Measurements from ENCODE around the gene ZSCAN10.
"Not testable (repeated sequence)": the region's sequence is repeated elsewhere in the genome, so short reads cannot be mapped to it uniquely, and the experiment has no call there.

Gene ZSCAN10

DNA sequence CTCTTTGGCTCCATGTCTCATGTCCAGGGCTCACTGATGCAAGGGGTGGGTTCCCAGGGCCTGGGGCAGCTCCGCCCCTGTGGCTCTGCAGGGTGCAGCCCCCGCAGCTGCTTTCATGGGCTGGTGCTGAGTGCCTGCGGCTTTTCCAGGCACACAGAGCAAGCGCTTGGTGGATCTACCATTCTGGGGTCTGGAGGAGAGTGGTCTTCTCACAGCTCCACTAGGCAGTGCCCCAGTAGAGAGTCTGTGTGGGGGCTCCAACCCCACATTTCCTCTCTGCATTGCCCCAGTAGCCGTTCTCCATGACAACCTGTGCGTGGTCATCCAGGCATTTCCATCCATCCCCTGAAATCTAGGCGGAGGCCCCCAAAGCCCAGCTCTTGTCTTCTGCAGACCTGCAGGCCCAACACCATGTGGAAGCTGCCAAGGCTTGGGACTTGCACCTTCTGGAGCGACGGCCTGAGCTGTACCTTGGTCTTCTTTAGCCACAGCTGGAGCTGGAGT is 28.4 kb downstream of the ZSCAN10 start:
- in situ Hi-C loops (cut with HindIII; ENCODE audit: low pct_unique_long_range_greater_than_20kb, low sequenced_read_pairs): no loop called here
- TF ChIP-seq JUND (IDR thresholded peaks at IDR 0.05; ENCODE audit: low read depth): no peak
- DNase-seq (ENCODE audit: low read depth in 1 of 2, low spot score in 1 of 2): no peak

DNA sequence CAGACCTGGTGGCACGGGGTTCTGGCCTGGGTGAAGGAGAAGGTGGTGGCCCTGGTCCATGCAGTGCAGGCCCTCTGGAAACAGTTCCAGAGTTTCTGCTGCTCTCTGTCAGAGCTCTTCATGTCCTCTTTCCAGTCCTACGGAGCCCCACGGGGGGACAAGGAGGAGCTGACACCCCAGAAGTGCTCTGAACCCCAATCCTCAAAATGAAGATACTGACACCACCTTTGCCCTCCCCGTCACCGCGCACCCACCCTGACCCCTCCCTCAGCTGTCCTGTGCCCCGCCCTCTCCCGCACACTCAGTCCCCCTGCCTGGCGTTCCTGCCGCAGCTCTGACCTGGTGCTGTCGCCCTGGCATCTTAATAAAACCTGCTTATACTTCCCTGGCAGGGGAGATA is 29.9 kb downstream of the ZSCAN10 start:
- DNase-seq (ENCODE audit: low read depth in 1 of 2, low spot score in 1 of 2); in situ Hi-C loops (cut with HindIII; ENCODE audit: low pct_unique_long_range_greater_than_20kb, low sequenced_read_pairs): not testable (repeated sequence)

DNA sequence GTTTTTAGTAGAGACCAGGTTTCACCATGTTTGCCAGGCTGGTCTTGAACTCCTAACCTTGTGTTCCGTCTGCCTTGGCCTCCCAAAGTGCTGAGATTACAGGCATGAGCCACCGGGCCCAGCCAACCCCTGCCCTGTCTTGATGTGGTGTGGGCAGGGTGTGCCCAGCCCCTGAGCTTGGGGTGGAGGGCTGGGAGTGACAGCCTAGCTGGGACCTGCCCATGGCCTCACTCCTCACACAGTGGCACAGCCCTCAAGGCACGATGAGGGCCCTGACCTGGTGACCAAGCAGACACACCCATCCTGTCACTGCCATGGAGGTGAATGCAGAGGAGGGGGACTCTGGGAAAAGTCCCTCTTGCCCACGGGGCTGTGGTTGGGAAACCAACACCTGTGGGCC is 30.6 kb downstream of the ZSCAN10 start:
- no peak for TF ChIP-seq JUND (IDR thresholded peaks at IDR 0.05; ENCODE audit: low read depth)
- in situ Hi-C loops (cut with HindIII; ENCODE audit: low pct_unique_long_range_greater_than_20kb, low sequenced_read_pairs): no loop called here

DNA sequence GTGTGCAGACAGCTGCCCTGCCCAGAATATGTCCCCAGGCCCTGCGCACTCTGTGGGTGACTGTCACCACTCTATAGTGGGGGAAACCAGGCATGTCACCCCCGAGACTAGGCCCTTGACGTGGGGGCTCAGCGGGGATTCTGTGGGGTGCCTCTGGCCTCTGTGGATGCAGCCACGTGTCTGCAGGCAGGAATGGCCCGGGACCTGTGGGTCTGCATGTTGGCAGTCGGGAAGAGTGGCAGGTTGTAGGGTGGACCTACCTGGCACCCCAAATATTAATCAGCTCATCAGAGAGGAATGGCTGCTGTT is 32.7 kb downstream of the ZSCAN10 start:
- DNase-seq (ENCODE audit: low read depth in 1 of 2, low spot score in 1 of 2): no peak
- TF ChIP-seq JUND (IDR thresholded peaks at IDR 0.05; ENCODE audit: low read depth): no peak
- in situ Hi-C loops (cut with HindIII; ENCODE audit: low pct_unique_long_range_greater_than_20kb, low sequenced_read_pairs): no loop called here

More for the DNA sequence above, 30.6 kb downstream of the ZSCAN10 start:
- no peak for DNase-seq (ENCODE audit: low read depth in 1 of 2, low spot score in 1 of 2)

DNA sequence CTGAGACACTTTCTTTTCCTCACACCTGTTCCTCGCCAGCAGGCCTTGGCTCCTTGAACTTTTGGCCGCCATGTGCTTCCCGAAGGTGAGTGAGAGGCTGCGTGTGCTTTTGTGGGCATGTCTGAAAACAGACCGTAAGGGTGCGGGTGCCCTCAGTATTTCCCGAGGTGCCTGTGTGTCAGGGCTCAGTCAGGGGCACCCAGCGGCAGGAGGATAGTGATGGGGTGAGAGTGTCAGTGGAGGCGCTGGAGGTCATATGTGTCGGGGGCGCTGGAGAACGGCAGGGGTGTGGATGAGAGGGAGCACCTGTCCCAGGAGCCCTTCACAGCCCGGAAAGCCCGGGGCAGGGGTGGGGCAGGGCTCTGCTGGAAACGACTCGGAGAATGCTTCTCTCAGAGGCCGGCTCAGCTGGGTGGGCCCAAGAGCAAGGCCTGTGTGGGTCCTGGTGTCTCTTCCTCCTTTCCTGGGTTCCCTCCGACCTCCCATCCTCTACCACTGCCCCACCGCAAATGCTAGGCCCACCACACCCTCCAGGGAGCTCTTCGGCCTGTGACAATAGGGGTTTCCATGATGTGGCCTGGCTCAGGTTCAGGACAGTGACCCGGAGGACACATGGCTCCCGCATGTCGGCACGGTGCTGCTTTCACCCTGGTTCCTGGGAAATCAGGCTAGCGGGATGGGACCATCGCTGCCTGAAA is 33.2 kb downstream of the ZSCAN10 start:
- no peak for TF ChIP-seq JUND (IDR thresholded peaks at IDR 0.05; ENCODE audit: low read depth)

DNA sequence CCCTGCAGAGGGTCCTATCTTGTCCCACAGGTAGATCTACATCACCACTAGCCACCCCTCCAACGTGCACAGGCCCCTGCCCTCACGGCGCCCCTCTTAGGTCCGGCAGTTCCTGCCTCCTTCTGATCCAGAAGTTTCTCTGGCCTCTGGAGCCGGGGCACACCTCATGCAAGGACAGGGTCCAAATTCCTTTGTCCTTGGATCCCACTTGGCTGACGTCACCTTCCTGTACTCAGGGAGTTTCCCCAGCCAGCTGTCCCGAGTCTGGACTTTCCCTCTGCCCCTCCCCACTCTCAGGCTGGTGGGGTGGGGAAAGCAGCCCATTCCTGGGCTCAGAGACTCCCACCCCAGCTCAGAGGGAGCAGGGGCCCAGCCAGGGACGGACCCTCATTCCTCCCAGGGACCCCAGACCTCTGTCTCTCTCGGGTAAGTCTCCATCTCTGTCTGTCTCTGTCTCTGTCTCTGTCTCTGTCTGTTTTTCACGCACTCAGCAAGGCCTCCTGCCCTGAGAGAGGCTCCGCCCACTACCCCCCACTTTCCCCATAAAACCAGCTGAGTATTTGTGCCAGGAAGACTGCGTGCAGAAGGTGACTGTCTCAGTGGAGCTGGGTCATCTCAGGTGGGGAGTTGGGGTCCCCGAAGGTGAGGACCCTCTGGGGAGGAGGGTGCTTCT is 33.9 kb downstream of the ZSCAN10 start, which contains the start of gene IL32:
Gene IL32, plus strand, starts transcription at position 572 of the 673 bp plus-strand sequence. CDS start 172 bp downstream, outside the sequence.
- TF ChIP-seq JUND (IDR thresholded peaks at IDR 0.05; ENCODE audit: low read depth): no peak
- in situ Hi-C loops (cut with HindIII; ENCODE audit: low pct_unique_long_range_greater_than_20kb, low sequenced_read_pairs): no loop called here
- DNase-seq (ENCODE audit: low read depth in 1 of 2, low spot score in 1 of 2): no peak

More for the DNA sequence above, 33.2 kb downstream of the ZSCAN10 start:
- in situ Hi-C loops (cut with HindIII; ENCODE audit: low pct_unique_long_range_greater_than_20kb, low sequenced_read_pairs): no loop called here
- DNase-seq (ENCODE audit: low read depth in 1 of 2, low spot score in 1 of 2): no peak

DNA sequence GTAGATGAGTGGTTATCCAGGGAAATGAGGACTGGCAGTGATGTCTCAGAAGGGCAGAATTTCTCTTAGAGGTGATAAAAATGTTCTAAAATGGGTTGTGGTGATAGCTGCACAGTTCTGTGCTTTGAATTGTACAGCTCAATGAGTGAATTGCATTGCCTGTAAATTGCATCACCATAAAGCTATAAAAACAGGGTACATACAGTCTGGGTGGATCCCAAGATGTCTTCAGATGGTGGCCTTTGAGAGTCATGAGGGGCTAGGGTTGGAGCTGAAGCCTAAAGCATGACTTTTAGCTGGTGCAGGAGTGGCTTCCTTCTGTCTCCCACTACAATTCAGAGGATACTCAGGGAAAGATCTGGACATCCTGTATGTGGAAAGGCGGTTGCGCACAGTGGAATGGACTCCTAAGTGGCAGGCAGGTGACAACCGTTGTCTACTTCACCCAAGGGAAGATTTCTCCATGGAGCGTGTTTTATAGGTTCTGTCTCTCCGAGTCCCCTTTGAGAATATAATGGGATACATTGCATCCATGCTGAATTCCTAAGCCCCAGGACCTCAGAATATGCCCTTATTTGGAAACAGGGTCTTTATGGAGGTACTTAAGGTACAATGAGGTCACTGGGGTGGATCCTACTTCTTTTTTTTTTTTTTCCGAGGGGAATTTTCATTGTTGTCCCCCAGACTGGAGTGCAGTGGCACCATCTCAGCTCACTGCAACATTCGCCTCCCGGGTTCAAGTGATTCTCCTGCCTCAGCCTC is 35.3 kb downstream of the ZSCAN10 start:
- no peak for TF ChIP-seq JUND (IDR thresholded peaks at IDR 0.05; ENCODE audit: low read depth)
- in situ Hi-C loops (cut with HindIII; ENCODE audit: low pct_unique_long_range_greater_than_20kb, low sequenced_read_pairs): no loop called here
- no peak for DNase-seq (ENCODE audit: low read depth in 1 of 2, low spot score in 1 of 2)

DNA sequence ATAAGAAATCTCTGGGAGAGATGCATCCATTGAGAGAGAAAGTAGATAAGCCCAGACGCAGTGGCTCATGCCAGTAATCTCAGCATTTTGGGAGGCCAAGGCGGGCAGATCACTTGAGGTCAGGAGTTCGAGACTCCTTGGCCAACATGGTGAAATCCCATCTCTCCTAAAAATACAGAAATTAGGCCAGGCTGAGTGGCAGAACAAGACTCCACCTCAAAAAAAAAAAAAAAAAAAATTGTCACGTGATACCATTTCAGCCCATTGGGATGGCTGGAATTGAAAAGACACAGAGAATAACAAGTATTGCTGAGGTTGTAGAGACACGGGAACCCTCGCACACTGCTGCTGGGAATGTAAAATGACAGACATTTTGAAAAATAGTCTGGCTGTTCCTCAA is 36.5 kb downstream of the ZSCAN10 start:
- DNase-seq (ENCODE audit: low read depth in 1 of 2, low spot score in 1 of 2): no peak
- in situ Hi-C loops (cut with HindIII; ENCODE audit: low pct_unique_long_range_greater_than_20kb, low sequenced_read_pairs): no loop called here
- TF ChIP-seq JUND (IDR thresholded peaks at IDR 0.05; ENCODE audit: low read depth): no peak

DNA sequence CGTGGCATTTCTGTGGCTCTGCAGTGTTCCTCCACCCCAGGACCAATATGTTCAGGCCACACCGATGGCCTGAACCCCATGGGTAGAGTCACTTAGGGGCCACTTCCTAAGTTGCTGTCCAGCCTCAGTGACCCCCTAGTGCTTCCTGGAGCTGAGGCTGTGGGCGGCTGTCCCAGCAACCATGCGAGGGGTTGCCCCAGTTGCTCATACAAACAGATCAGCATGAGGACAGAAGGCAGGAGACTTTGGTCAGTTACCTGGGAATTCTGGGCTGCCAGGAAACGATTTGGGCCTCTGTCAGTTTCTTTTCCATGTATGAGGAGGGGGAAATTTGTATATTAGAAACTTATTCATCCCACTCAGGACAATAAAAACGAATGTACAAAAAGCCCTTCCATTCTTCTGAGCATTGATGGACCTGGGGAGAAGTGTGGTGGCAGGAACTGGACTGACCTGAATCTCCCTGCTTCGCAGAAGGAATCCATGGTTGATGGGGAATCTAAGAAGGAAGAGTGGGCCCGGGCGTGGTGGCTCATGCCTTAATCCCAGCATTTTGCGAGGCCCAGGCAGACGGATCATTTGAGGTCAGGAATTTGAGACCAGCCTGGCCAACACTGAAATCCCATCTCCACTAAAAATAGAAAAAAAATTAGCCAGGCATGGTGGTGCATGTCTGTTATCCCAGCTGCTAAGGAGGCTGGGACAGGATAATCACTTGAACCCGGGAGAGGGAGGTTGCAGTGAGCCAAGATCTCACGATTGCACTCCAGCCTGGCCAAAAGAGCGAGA is 38.6 kb downstream of the ZSCAN10 start:
- in situ Hi-C loops (cut with HindIII; ENCODE audit: low pct_unique_long_range_greater_than_20kb, low sequenced_read_pairs): no loop called here
- DNase-seq (ENCODE audit: low read depth in 1 of 2, low spot score in 1 of 2): no peak
- TF ChIP-seq JUND (IDR thresholded peaks at IDR 0.05; ENCODE audit: low read depth): no peak

DNA sequence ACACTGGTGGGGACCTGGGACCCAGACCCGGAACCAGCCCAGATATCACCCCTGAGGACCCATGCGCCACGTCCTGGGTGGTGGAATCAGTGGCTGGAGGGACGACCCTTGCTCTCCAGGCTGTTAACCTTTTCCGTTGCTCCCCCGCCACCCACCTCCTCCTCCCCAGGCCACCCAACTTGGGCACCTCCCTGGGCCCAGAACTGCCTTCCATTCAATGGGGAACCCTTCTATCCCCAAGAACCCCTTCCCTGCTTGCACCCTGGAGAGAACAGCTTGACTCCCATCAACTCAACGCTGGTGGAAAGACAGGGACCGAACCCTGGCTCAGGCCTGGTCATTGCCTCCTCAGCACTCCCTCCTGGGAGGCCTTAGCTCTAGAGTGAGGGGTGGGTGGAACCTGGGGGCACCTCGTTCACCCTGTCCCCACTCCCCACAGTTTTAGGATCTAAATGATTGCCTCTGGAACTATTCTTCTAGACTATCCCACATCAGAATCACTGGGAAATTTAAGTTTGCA is 39.3 kb downstream of the ZSCAN10 start:
- no peak for TF ChIP-seq JUND (IDR thresholded peaks at IDR 0.05; ENCODE audit: low read depth)
- DNase-seq (ENCODE audit: low read depth in 1 of 2, low spot score in 1 of 2): no peak
- in situ Hi-C loops (cut with HindIII; ENCODE audit: low pct_unique_long_range_greater_than_20kb, low sequenced_read_pairs): no loop called here

DNA sequence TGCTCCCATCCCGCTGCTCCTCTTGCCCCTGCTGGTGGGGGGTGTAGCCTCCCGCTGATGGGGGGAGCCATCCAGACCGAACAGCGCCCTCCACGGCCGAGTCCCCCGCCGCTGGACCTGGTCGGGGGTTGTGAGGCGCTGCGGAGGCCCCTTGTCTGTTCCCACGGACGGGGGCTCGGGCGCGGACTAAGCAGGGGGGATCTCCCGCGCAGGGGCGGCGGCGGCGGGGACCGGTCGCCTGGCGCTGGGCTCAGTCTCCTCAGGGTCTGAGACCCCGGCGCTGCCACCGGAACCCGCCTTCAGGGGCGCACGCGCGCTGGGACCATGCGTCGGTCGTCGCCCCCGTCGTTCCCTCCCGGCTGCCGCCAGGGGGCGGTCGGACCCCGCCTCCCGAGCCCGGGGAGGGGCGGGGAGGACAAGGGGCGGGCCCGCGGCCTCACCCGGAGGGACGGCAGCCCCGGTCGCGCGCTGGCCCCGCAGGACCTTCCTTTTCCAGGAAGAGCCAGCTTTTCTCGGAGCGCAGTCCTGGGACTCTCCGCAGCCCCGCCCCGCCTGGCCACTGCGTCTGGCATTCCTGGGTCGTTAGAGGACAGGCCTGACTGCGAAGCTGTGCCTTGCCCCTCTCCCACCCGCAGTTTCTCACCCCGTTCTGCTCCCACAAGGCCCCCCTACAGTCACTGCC is 39.9 kb downstream of the ZSCAN10 start:
- TF ChIP-seq JUND (IDR thresholded peaks at IDR 0.05; ENCODE audit: low read depth): no peak
- in situ Hi-C loops (cut with HindIII; ENCODE audit: low pct_unique_long_range_greater_than_20kb, low sequenced_read_pairs): no loop called here
- DNase-seq (ENCODE audit: low read depth in 1 of 2, low spot score in 1 of 2): peak; percentile 82 to 90

Data from T47D (cell line).